IMR-90 (cell line): ENCODE results near the gene BAZ2B. TPM values are rescaled to one million over a fixed set of nuclear protein-coding genes. Genes with fewer than 3 reads are reported as not detected.

Source experiments
- ATAC-seq: fragments of 200-7000 bp; cut with Tn5 transposase; 2 replicates; pipeline ENCODE4 v1.9.1; 2020; ENCODE audit warnings: low read depth, mild to moderate bottlenecking, moderate library complexity
- BruUV-seq: library from RNA; stranded (reverse); fragments of 400-500 nt; replicated peaks from 2 replicates; lab custom pipeline; 2021; lab: Mats Ljungman, UMichigan
- CTCF ChIA-PET: fragments of 300-600 bp; formaldehyde crosslinking; extraction: SDS; loops from one replicate; lab custom pipeline; 2021; ENCODE audit warnings: antibody characterized with exemption; lab: Yijun Ruan, JAX
- POLR2A ChIA-PET: fragments of 300-600 bp; sonication (Branson Sonifier 250); formaldehyde crosslinking; loops from one replicate; lab custom pipeline; 2022; ENCODE audit warnings: antibody characterized with exemption; ENCODE audit not compliant: unreplicated experiment; lab: Charles Lee
- DNase-seq: peaks from one replicate; pipeline ENCODE4 v3.0.0; 2013
- H2AFZ ChIP-seq: replicated peaks from 2 replicates; pipeline ENCODE3; 2013; ENCODE audit warnings: low read length, mild to moderate bottlenecking; ENCODE audit not compliant: poor library complexity
- H2AK5ac ChIP-seq: 2 replicates; pipeline ENCODE4 v1.6.1; 2013; ENCODE audit warnings: low read depth, low read length, inconsistent platforms
- H2AK9ac ChIP-seq: replicated peaks from 2 replicates; pipeline ENCODE3; 2013; ENCODE audit warnings: mild to moderate bottlenecking, low read depth, low read length, moderate library complexity; ENCODE audit not compliant: poor library complexity
- H2BK120ac ChIP-seq: 2 replicates; pipeline ENCODE4 v1.6.1; 2013; ENCODE audit warnings: low read depth, low read length, inconsistent platforms
- H2BK15ac ChIP-seq: 3 replicates; pipeline ENCODE4 v1.6.1; 2013; ENCODE audit warnings: low read depth, low read length, inconsistent platforms
- H2BK20ac ChIP-seq: 2 replicates; pipeline ENCODE4 v1.6.1; 2013; ENCODE audit warnings: low read depth, mild to moderate bottlenecking, inconsistent platforms, low read length, moderate library complexity
- H2BK5ac ChIP-seq: 2 replicates; pipeline ENCODE4 v1.6.1; 2013; ENCODE audit warnings: mild to moderate bottlenecking, low read depth, low read length, inconsistent platforms; ENCODE audit not compliant: poor library complexity, severe bottlenecking
- H3K14ac ChIP-seq: replicated peaks from 2 replicates; pipeline ENCODE4 v1.6.1; 2013; ENCODE audit warnings: low read depth, low read length, inconsistent platforms
- H3K18ac ChIP-seq: 2 replicates; pipeline ENCODE4 v1.6.1; 2013; ENCODE audit warnings: low read depth, low read length, control low read depth
- H3K23ac ChIP-seq: 2 replicates; pipeline ENCODE4 v1.6.1; 2013; ENCODE audit warnings: low read depth, low read length, inconsistent platforms
- H3K27ac ChIP-seq: 2 replicates; pipeline ENCODE4 v1.5.1; 2013; ENCODE audit warnings: mild to moderate bottlenecking, control low read depth, low read length; ENCODE audit not compliant: insufficient read depth
- H3K27me3 ChIP-seq: 2 replicates; pipeline ENCODE4 v1.6.1; 2013; ENCODE audit warnings: low read length; ENCODE audit not compliant: control insufficient read depth, insufficient read depth
- H3K36me3 ChIP-seq: 2 replicates; pipeline ENCODE4 v1.6.1; 2013; ENCODE audit warnings: low read length, mixed read lengths; ENCODE audit not compliant: control insufficient read depth, insufficient read depth
- H3K4ac ChIP-seq: 2 replicates; pipeline ENCODE4 v1.6.1; 2013; ENCODE audit warnings: low read depth, low read length, inconsistent platforms
- H3K4me1 ChIP-seq: 2 replicates; pipeline ENCODE4 v1.6.1; 2013; ENCODE audit warnings: low read length, mixed read lengths; ENCODE audit not compliant: control insufficient read depth, insufficient read depth
- H3K4me2 ChIP-seq: 2 replicates; pipeline ENCODE4 v1.6.1; 2013; ENCODE audit warnings: low read depth, mild to moderate bottlenecking, control low read depth, low read length, moderate library complexity
- H3K4me3 ChIP-seq: 2 replicates; pipeline ENCODE4 v1.5.1; 2013; ENCODE audit warnings: low read depth, mild to moderate bottlenecking, control low read depth, low read length, moderate library complexity; ENCODE audit not compliant: insufficient read depth
- H3K56ac ChIP-seq: 2 replicates; pipeline ENCODE4 v1.6.1; 2013; ENCODE audit warnings: low read length, inconsistent platforms; ENCODE audit not compliant: insufficient read depth; ENCODE audit errors: extremely low read depth
- H3K79me1 ChIP-seq, 2 experiments: 2 replicates each; pipeline ENCODE4 v1.6.1; 2013; ENCODE audit warnings: low read length in 2 of 2, inconsistent platforms in 1 of 2, low read depth in 1 of 2
- H3K9ac ChIP-seq: 2 replicates; pipeline ENCODE4 v1.6.1; 2013; ENCODE audit warnings: low read depth, low read length, control low read depth
- H3K9me1 ChIP-seq: 2 replicates; pipeline ENCODE4 v1.6.1; 2013; ENCODE audit warnings: low read length, inconsistent platforms; ENCODE audit not compliant: insufficient read depth
- H3K9me3 ChIP-seq: 2 replicates; pipeline ENCODE4 v1.6.1; 2013; ENCODE audit warnings: low read length; ENCODE audit not compliant: control insufficient read depth, insufficient read depth
- H4K20me1 ChIP-seq: 2 replicates; pipeline ENCODE4 v1.6.1; 2013; ENCODE audit warnings: low read length, inconsistent platforms; ENCODE audit not compliant: insufficient read depth
- H4K5ac ChIP-seq: 2 replicates; pipeline ENCODE4 v1.6.1; 2013; ENCODE audit warnings: mild to moderate bottlenecking, low read depth, low read length, control low read depth
- H4K8ac ChIP-seq, 2 experiments: 2 replicates each; pipeline ENCODE4 v1.6.1; 2013; ENCODE audit warnings: low read depth in 2 of 2, low read length in 2 of 2, control low read depth in 1 of 2, inconsistent platforms in 1 of 2
- H4K91ac ChIP-seq: 2 replicates; pipeline ENCODE4 v1.6.1; 2013; ENCODE audit warnings: low read depth, low read length, inconsistent platforms; ENCODE audit not compliant: insufficient read depth
- CEBPB ChIP-seq: IDR thresholded peaks from 2 replicates; pipeline ENCODE4 v1.6.1; 2012; ENCODE audit warnings: low read depth, low read length, improper control_type of control experiment
- FOS ChIP-seq: fragments of 150-350 bp; IDR thresholded peaks from 2 replicates; pipeline ENCODE4 v1.6.1; 2016; ENCODE audit warnings: low read depth, low read length
- MAFK ChIP-seq: IDR thresholded peaks from 2 replicates; pipeline ENCODE4 v1.6.1; 2012; ENCODE audit warnings: low read depth, low read length, improper control_type of control experiment
- MXI1 ChIP-seq: IDR thresholded peaks from 2 replicates; pipeline ENCODE4 v1.6.1; 2012; ENCODE audit warnings: low read depth, mild to moderate bottlenecking, low read length, moderate library complexity, borderline replicate concordance
- NFE2L2 ChIP-seq: fragments of 150-350 bp; IDR thresholded peaks from 2 replicates; pipeline ENCODE4 v1.6.1; 2016; ENCODE audit warnings: low read depth, mild to moderate bottlenecking, low read length
- SMC3 ChIP-seq: fragments of 150-350 bp; IDR thresholded peaks from 2 replicates; pipeline ENCODE4 v1.6.1; 2016; ENCODE audit warnings: low read depth, mild to moderate bottlenecking, antibody characterized with exemption, low read length, moderate library complexity
- WGBS, 2 experiments: methylation state at CpG; one replicate each; pipeline versions ENCODE4 v1.1.5 to v1.1.7; 2013; ENCODE audit warnings: missing lambda C conversion rate in 2 of 2; ENCODE audit not compliant: insufficient read length in 1 of 2; ENCODE audit errors: extremely low coverage in 2 of 2; 5-methylcytosine and 5-hydroxymethylcytosine counted together
- dilution Hi-C: fragments of 300-500 bp; cut with HindIII; formaldehyde crosslinking; loops from one replicate; pipeline ENCODE4 v1.14.3; 2018; ENCODE audit warnings: low sequenced_read_pairs; ENCODE audit not compliant: unreplicated experiment
- in situ Hi-C: fragments of 300-500 bp; cut with MboI; formaldehyde crosslinking; loops from 3 replicates; pipeline ENCODE4 v1.14.3; 2019; ENCODE audit warnings: low sequenced_read_pairs, inconsistent platforms, mixed read lengths
- intact Hi-C: fragments of 100-400 bp; cut with micrococcal nuclease; formaldehyde crosslinking; loops from 2 replicates; pipeline ENCODE4 v1.10.0; 2022
- polyA plus RNA-seq, 3 experiments: library from polyadenylated mRNA; depleted of rRNA; stranded (reverse); fragments of >200 nt; gene quantifications; 2 replicates each; pipeline ENCODE4 v1.2.3, GENCODE V29; 2012; ENCODE audit warnings: low replicate concordance in 1 of 3
- total RNA-seq: library from RNA; depleted of rRNA; stranded (reverse); fragments of >200 nt; gene quantifications from 2 replicates; pipeline ENCODE4 v1.2.3, GENCODE V29; 2012

BAZ2B gene
- total and polyA plus RNA-seq, 2 of the 4 experiments (the other 2 are of a cell fraction): 8.9 to 42.1 TPM

- ATAC-seq (peak; percentile 51), DNase-seq (peak; percentile 91)
- H2BK5ac ChIP-seq: peak overlapping the region; percentile 42
- no peak overlapping the region for H3K4me3 ChIP-seq
- H3K56ac ChIP-seq: no peak overlapping the region
- POLR2A ChIA-PET: no interaction called here
- peak overlapping the region; percentile 6; the same call in 1 of the 2 replicates for H4K5ac ChIP-seq
- no peak overlapping the region for H2BK15ac ChIP-seq
- no CpG with 5 or more reads among the region's 4 CpGs for WGBS, 2 experiments
- H3K4me1 ChIP-seq: peaks cover 5% of the 10 kb centered on the region
- no peak overlapping the region for H2AK9ac ChIP-seq
- no peak overlapping the region for H4K8ac ChIP-seq
- H3K9me3 ChIP-seq: no peaks in the 10 kb centered on the region
- no peak overlapping the region for H3K14ac ChIP-seq
- H3K36me3 ChIP-seq: no peaks in the 10 kb centered on the region
- H4K91ac ChIP-seq: no peak overlapping the region
- peak overlapping the region; percentile 46; the same call in 1 of the 2 replicates for H3K18ac ChIP-seq
- H3K4me2 ChIP-seq: peak overlapping the region; percentile 14; the same call in 1 of the 2 replicates
- H2BK20ac ChIP-seq: no peak overlapping the region
- CTCF ChIA-PET: no interaction called here
- peak overlapping the region; percentile 6; the same call in 1 of the 2 replicates for H3K4ac ChIP-seq
- H3K27ac ChIP-seq: no peak overlapping the region
- TF ChIP-seq MAFK: 0 out of 2 replicates have a peak, but pooled peaks have one; percentile 14
- no peak for TF ChIP-seq MXI1
- TF ChIP-seq CEBPB: peak; percentile 92
- peak; percentile 49 for TF ChIP-seq FOS
- TF ChIP-seq SMC3: no peak
- TF ChIP-seq NFE2L2: peak; percentile 55; the same call in 1 of the 2 replicates
- H3K79me1 ChIP-seq: 0 out of 4 replicates have a peak, but pooled peaks cover 0 to 6% of the 10 kb centered on the region in 2 experiments
- no peak overlapping the region for H2BK120ac ChIP-seq
- dilution Hi-C loops: no loop called here
- no peaks in the 10 kb centered on the region for H4K20me1 ChIP-seq
- H3K27me3 ChIP-seq: no peaks in the 10 kb centered on the region
- H3K9ac ChIP-seq: no peak overlapping the region
- intact Hi-C loops: no loop called here
- H3K9me1 ChIP-seq: peaks cover 3% of the 10 kb centered on the region; the same call in 1 of the 2 replicates
- no peak overlapping the region for H2AK5ac ChIP-seq
- in situ Hi-C loops: no loop called here
- no peak overlapping the region for H3K23ac ChIP-seq
- BruUV-seq: no TSS peak
- no peak overlapping the region for H2AFZ ChIP-seq
Observed at GRCh38 chr2:159637988-159638501, 21.7 kb upstream of the BAZ2B start.
